GM19193 (cell line): Measurements from ENCODE around the gene MTMR12.

Source experiments
- POLR2A ChIP-seq: IDR thresholded peaks from 4 replicates; pipeline ENCODE4 v1.6.1; 2011; ENCODE audit not compliant: insufficient read depth, insufficient read length; ENCODE audit errors: extremely low read depth

MTMR12 gene

GRCh38 chr5:32270178-32270577 lies 42.6 kb downstream of the MTMR12 start:
- no peak for TF ChIP-seq POLR2A

GRCh38 chr5:32265902-32266301 lies 46.8 kb downstream of the MTMR12 start:
- no peak for TF ChIP-seq POLR2A

DNA sequence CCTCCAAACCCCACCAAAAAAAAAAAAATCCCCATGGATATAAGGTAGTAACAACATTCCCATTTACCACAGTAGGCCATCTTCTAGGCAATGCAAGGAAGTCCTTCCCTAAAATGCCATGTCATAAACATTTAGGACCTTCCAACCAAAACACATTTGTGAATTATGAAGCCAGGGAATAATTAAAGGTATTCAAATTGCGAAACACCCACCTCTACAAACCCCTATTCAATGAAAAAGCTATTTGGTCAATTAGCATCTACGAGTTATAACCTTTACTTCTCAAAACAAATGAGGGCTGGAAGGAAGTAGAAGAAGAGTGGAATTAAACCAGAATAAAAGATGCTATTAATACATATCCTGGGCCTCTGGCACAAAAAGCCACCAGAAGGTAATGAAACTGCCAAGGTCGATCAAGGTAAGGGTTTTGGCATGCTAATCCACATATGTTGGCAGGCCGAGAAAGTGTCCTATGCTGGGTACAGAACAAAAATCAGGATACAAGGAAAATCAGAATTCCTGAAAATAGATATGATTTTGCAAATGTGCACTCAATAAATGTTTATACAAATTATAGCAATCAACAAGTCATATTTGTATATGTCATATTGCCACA lies 47.7 kb downstream of the MTMR12 start:
- TF ChIP-seq POLR2A: no peak

DNA sequence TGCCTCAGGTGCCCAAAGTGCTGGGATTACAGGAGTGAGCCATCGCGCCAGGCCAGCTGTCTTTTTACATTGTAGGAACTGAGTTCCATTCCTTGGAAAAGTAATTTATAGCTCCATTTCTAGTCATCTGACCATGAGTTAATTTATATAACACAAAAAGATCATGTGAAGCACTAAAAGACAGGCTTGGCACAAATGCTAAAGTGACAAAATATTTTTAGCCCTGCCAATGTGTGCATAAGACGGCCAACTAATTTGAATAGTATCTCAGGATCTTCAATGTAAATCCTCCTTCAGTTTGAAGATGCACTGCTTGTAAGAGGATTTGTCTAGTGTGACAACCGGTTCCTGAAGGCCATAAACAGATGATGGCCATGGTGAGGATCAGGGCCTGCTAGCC lies 49.1 kb downstream of the MTMR12 start:
- no peak for TF ChIP-seq POLR2A

- TF ChIP-seq POLR2A: no peak
These were observed 51.5 kb downstream of the MTMR12 start for GRCh38 chr5:32261198-32261597.

GRCh38 chr5:32259033-32259432 lies 53.7 kb downstream of the MTMR12 start:
- no peak for TF ChIP-seq POLR2A

DNA sequence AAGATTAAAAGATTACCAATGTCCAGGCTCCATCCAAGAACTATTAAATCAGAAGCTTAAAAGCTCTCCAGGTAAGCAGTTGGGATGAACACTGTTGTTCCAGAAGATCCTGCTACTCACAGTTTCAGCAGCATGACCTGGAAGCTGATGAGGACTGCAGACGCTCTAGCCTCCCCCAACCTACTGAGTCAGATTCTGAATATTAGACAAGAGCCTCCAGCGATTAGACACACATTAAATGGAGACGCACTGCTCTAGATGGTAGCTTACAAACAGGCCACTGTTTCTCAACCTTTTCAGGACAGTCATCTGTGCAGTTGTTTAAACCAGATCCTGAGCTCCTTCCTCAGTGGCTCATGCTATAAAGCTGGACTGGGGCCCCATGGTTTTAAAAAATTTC lies 54.3 kb downstream of the MTMR12 start:
- TF ChIP-seq POLR2A: no peak

GRCh38 chr5:32255540-32255900 lies 57.2 kb downstream of the MTMR12 start:
- TF ChIP-seq POLR2A: no peak

- TF ChIP-seq POLR2A: no peak
These were observed 57.7 kb downstream of the MTMR12 start for GRCh38 chr5:32254881-32255539.

DNA sequence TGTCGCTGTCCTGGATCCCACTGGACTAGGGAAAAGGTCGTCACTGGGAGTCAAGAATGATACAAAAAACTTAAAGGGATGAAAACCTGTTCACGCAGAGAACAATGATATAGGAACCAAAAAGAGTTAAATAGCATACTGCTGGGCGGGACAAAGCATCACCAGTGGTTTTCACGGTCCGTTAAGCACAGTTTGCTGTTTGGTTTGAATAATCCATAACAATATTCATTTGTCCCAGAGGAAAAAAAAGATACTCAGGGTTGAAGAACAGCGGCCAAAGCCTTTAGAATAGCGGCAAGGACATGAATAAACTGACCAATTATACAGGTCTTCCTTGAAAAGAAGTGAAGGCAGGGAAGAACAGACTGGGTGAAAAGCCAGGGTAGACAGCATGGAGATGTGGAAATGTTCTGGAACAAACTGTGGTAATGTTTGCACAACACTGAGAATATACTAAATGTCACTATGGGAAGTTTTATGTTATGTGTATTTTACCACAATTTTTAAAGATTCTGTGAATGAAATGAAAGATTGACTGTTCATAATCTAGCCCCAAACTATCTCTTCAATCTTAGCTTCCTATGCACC lies 60.8 kb downstream of the MTMR12 start:
- no peak for TF ChIP-seq POLR2A

DNA sequence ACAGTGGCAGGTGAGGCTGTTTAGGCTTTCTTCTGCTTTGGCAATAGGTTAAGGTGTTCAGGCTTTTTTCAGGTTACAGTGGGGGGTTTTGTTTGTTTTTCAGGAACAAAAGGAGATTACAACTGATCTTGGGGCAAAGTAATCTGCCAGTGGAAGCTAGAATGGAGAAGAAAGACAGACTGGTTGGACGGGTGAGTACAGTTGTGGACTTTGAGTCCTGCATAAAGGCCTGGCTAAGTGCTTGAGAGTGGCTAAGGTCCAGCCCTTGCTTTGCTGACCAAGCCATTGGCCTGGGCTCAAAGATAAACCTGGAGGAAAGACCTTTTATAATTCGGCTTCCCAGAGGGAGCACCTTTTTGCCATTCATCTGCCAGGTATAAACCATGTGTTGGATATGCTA lies 63.1 kb downstream of the MTMR12 start:
- TF ChIP-seq POLR2A: no peak

GRCh38 chr5:32245742-32246141 lies 67.0 kb downstream of the MTMR12 start:
- TF ChIP-seq POLR2A: no peak

GRCh38 chr5:32244017-32244416 lies 68.7 kb downstream of the MTMR12 start:
- TF ChIP-seq POLR2A: no peak

DNA sequence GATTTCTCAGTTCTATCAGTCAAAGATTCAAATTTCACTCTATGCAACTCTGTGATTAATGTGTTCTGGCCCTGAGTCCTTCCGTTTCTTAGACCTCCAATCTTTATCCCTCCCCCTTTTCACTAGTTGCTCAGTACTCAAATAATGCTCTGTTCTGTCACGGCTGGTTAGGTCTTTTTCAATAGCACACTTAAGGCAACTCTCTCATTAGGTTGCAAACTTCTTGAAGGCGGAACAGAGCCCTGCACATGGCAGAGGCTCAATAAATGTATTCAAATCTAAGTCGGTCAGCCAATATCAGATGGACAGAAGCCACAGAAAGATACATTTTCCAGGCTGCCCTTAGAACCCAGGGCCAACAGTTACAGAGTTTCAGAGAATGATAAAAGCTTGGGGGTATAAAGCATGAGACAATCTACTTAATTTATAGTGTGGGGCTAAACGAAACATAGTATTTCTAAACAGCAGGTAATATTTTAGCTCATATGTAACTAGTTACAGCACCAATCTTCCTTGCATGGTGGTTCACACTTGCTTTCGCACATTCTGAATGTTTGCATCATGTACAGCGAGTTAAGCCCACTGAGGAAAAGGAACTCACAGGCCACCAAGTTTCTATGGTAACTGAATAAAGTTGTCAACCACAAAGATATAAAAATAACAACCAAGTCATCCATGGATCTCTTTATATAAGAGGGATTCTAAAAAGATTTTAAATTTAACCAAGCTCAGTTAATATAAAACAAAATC lies 71.5 kb downstream of the MTMR12 start:
- TF ChIP-seq POLR2A: no peak

DNA sequence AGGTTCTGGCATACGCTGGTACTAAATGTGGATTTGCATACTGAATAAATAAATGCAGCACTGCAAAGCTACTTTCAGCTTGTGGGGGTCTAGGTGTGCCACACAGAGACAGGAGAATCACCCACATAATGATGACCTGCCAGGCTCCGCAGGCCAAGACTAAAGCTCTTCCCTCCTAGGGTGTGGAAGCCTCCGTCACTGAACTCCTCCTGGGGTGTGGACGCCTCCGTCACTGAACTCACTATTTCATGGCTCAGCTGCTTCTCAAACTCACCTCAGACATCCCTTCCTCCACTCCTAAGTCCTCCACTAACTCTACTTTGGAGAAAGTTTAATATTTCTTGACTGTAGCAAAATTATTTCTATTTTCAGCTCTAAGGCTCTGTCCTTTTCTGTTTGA lies 73.4 kb downstream of the MTMR12 start:
- TF ChIP-seq POLR2A: no peak
